ENCODE data around the gene EDN2. TPM values are rescaled to one million over a fixed set of nuclear protein-coding genes. Genes with fewer than 3 reads are reported as not detected.

Gene EDN2
- total RNA-seq, 5 donors from 2014 or later (not counting 1 experiment from before 2014, with no cell fraction given), result not detected

GRCh38 chr1:41517062-41517438 lies 32.6 kb upstream of the EDN2 start:
- peaks cover 9% of the 10 kb centered on the region for H3K36me3 Mint-ChIP-seq
- DNase-seq (no peak), ATAC-seq (replicated peaks in 1 of 4) (no peak)
- no peaks in the 10 kb centered on the region for H3K27me3 Mint-ChIP-seq
- no peak overlapping the region for H3K27ac Mint-ChIP-seq
- H3K4me3 Mint-ChIP-seq, result peak overlapping the region in 1 of 3 donors; percentile 57
- Histone ChIP-seq H3K27me3 (replicated peaks in 1 of 2; ENCODE audit: control insufficient read depth in 2 of 2, extremely low read depth in 1 of 2, insufficient read depth in 2 of 2, low read length in 1 of 2) (no peaks in the 10 kb centered on the region), H3K4me1 (ENCODE audit: control insufficient read depth in 1 of 2, extremely low read depth in 1 of 2, insufficient read depth in 2 of 2, low read length in 2 of 2) (peaks cover 0 to 8% of the 10 kb centered on the region in 2 experiments), H3K36me3 (ENCODE audit: control insufficient read depth in 2 of 2, extremely low read depth in 1 of 2, insufficient read depth in 1 of 2, low read length in 1 of 2) (peaks cover 2% of the 10 kb centered on the region in 2 donors), H3K27ac (ENCODE audit: low read length) (no peak overlapping the region), H3K9me3 (no peaks in the 10 kb centered on the region), H3K4me3 (ENCODE audit: control insufficient read depth in 1 of 2, extremely low read depth in 1 of 2, low read length in 1 of 2) (no peak overlapping the region)
- H3K4me1 Mint-ChIP-seq, result peaks cover 3 to 10% (median 8%) of the 10 kb centered on the region in 3 donors
- CTCF ChIA-PET, result no interaction called here
- no peaks in the 10 kb centered on the region for H3K9me3 Mint-ChIP-seq
- 92% methylated on average over 3 of the region's 3 CpGs for WGBS (ENCODE audit: insufficient coverage)
- POLR2A ChIA-PET, result no interaction called here

- no peak overlapping the region for H3K27ac Mint-ChIP-seq
- ChIA-PET POLR2A (no interaction called here), CTCF (no interaction called here)
Measured at GRCh38 chr1:41516168-41517061, 31.9 kb upstream of the EDN2 start.

GRCh38 chr1:41515778-41516167 lies 31.3 kb upstream of the EDN2 start:
- 52% methylated on average over 6 of the region's 6 CpGs for WGBS (ENCODE audit: insufficient coverage)

More at GRCh38 chr1:41516168-41517061, 31.9 kb upstream of the EDN2 start:
- H3K4me3 ChIP-seq (ENCODE audit: control insufficient read depth in 1 of 2, extremely low read depth in 1 of 2, low read length in 1 of 2), result peak overlapping the region in 1 of 2 donors; percentile 12
- peaks cover 0 to 8% of the 10 kb centered on the region in 2 experiments for H3K4me1 ChIP-seq (ENCODE audit: control insufficient read depth in 1 of 2, extremely low read depth in 1 of 2, insufficient read depth in 2 of 2, low read length in 2 of 2)
- Mint-ChIP-seq H3K4me3 (peak overlapping the region in 1 of 3 donors; percentile 57), H3K36me3 (peaks cover 15% of the 10 kb centered on the region), H3K27me3 (no peaks in the 10 kb centered on the region), H3K4me1 (peaks cover 3 to 10% (median 8%) of the 10 kb centered on the region in 3 donors), H3K9me3 (no peaks in the 10 kb centered on the region)
- H3K27ac ChIP-seq (ENCODE audit: low read length), result no peak overlapping the region
- H3K36me3 ChIP-seq (ENCODE audit: control insufficient read depth in 2 of 2, extremely low read depth in 1 of 2, insufficient read depth in 1 of 2, low read length in 1 of 2), result peaks cover 2% of the 10 kb centered on the region in 2 donors
- DNase-seq, result peak in 33 of 35 experiments; percentile 17 to 64 (median 38)
- ATAC-seq (replicated peaks in 1 of 4), result peak; percentile 70 to 87 (median 84)
- 48% methylated on average over 53 of the region's 53 CpGs for WGBS (ENCODE audit: insufficient coverage)
- no peaks in the 10 kb centered on the region for H3K9me3 ChIP-seq
- no peaks in the 10 kb centered on the region for H3K27me3 ChIP-seq (replicated peaks in 1 of 2; ENCODE audit: control insufficient read depth in 2 of 2, extremely low read depth in 1 of 2, insufficient read depth in 2 of 2, low read length in 1 of 2)

DNA sequence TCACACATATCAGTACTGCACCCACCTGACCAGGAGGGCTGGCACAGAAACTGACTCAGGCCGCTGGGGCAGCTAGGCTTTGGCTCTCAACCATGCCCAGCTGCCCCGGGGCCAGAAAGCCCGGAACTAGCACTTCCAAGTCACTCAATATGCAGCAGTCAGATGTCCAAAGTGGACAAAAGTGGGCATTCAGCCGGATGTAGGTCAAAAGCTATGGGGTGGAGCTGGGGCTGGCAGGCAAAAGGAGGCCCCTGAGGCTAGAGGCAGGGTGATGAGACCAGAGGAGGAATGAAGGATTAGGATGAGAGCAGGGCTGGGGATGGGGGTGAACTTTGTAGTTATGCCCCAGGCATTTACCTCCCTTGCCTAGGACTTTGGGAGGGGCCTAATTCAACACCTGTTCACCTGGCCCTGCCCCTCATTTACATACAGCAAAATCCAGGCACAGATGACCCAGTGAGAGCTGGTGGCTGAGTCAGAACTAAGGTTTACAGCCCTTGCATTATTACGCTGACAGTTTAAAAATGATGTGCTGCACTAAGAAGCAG lies 30.7 kb upstream of the EDN2 start:
- ChIA-PET POLR2A (no interaction called here), CTCF (no interaction called here)
- Histone ChIP-seq H3K36me3 (ENCODE audit: control insufficient read depth in 2 of 2, extremely low read depth in 1 of 2, insufficient read depth in 1 of 2, low read length in 1 of 2) (peaks cover 2 to 6% of the 10 kb centered on the region in 2 donors), H3K27me3 (replicated peaks in 1 of 2; ENCODE audit: control insufficient read depth in 2 of 2, extremely low read depth in 1 of 2, insufficient read depth in 2 of 2, low read length in 1 of 2) (no peaks in the 10 kb centered on the region), H3K27ac (ENCODE audit: low read length) (no peak overlapping the region), H3K4me3 (ENCODE audit: control insufficient read depth in 1 of 2, extremely low read depth in 1 of 2, low read length in 1 of 2) (no peak overlapping the region), H3K4me1 (ENCODE audit: control insufficient read depth in 1 of 2, extremely low read depth in 1 of 2, insufficient read depth in 2 of 2, low read length in 2 of 2) (peaks cover 0 to 8% of the 10 kb centered on the region in 2 experiments), H3K9me3 (no peaks in the 10 kb centered on the region)
- DNase-seq (no peak), ATAC-seq (replicated peaks in 1 of 4) (no peak)
- H3K9me3 Mint-ChIP-seq, result no peaks in the 10 kb centered on the region
- peaks cover 9% of the 10 kb centered on the region for H3K36me3 Mint-ChIP-seq
- H3K27ac Mint-ChIP-seq, result no peak overlapping the region
- H3K27me3 Mint-ChIP-seq, result no peaks in the 10 kb centered on the region
- H3K4me1 Mint-ChIP-seq, result peaks cover 3 to 10% (median 8%) of the 10 kb centered on the region in 3 donors
- WGBS (ENCODE audit: insufficient coverage), result 92% methylated on average over 3 of the region's 5 CpGs
- H3K4me3 Mint-ChIP-seq, result no peak overlapping the region

More at GRCh38 chr1:41515778-41516167, 31.3 kb upstream of the EDN2 start:
- Histone ChIP-seq H3K4me3 (ENCODE audit: control insufficient read depth in 1 of 2, extremely low read depth in 1 of 2, low read length in 1 of 2) (no peak overlapping the region), H3K4me1 (ENCODE audit: control insufficient read depth in 1 of 2, extremely low read depth in 1 of 2, insufficient read depth in 2 of 2, low read length in 2 of 2) (peaks cover 0 to 8% of the 10 kb centered on the region in 2 experiments), H3K27ac (ENCODE audit: low read length) (no peak overlapping the region), H3K9me3 (no peaks in the 10 kb centered on the region), H3K27me3 (replicated peaks in 1 of 2; ENCODE audit: control insufficient read depth in 2 of 2, extremely low read depth in 1 of 2, insufficient read depth in 2 of 2, low read length in 1 of 2) (no peaks in the 10 kb centered on the region), H3K36me3 (ENCODE audit: control insufficient read depth in 2 of 2, extremely low read depth in 1 of 2, insufficient read depth in 1 of 2, low read length in 1 of 2) (peaks cover 2 to 5% of the 10 kb centered on the region in 2 donors)
- Mint-ChIP-seq H3K9me3 (no peaks in the 10 kb centered on the region), H3K36me3 (peaks cover 12% of the 10 kb centered on the region), H3K27me3 (no peaks in the 10 kb centered on the region), H3K27ac (no peak overlapping the region), H3K4me1 (peaks cover 3 to 10% (median 8%) of the 10 kb centered on the region in 3 donors), H3K4me3 (peak overlapping the region in 1 of 3 donors; percentile 57)
- CTCF ChIA-PET, result no interaction called here
- ATAC-seq (replicated peaks in 1 of 4) (no peak), DNase-seq (no peak)
- POLR2A ChIA-PET, result no interaction called here

DNA sequence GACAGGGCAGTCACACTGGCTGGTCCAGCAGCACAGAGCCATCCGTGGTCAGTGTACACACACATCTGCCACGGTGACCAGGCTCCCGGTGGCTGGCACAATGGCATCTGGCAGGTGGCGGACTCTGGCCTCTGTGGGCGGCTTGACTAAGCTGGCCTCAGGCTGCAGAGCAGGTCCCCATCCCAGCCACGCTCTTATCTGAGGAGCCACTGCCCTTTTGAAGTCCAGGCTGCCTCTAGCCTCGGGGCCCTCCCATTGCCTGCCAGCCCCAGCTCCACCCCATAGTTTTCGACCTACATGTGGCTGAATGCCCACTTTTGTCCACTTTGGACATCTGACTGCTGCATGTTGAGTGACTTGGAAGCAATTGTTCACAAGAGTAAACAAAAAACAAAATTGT lies 29.9 kb upstream of the EDN2 start:
- 93% methylated on average over 8 of the region's 8 CpGs for WGBS (ENCODE audit: insufficient coverage)
- Mint-ChIP-seq H3K36me3 (peaks cover 14% of the 10 kb centered on the region), H3K27me3 (no peaks in the 10 kb centered on the region), H3K4me3 (no peak overlapping the region), H3K27ac (no peak overlapping the region), H3K9me3 (no peaks in the 10 kb centered on the region), H3K4me1 (peaks cover 3 to 10% (median 8%) of the 10 kb centered on the region in 3 donors)
- Histone ChIP-seq H3K4me3 (ENCODE audit: control insufficient read depth in 1 of 2, extremely low read depth in 1 of 2, low read length in 1 of 2) (no peak overlapping the region), H3K27ac (ENCODE audit: low read length) (no peak overlapping the region), H3K36me3 (ENCODE audit: control insufficient read depth in 2 of 2, extremely low read depth in 1 of 2, insufficient read depth in 1 of 2, low read length in 1 of 2) (peaks cover 2 to 7% of the 10 kb centered on the region in 2 donors), H3K4me1 (ENCODE audit: control insufficient read depth in 1 of 2, extremely low read depth in 1 of 2, insufficient read depth in 2 of 2, low read length in 2 of 2) (peaks cover 0 to 8% of the 10 kb centered on the region in 2 experiments), H3K27me3 (replicated peaks in 1 of 2; ENCODE audit: control insufficient read depth in 2 of 2, extremely low read depth in 1 of 2, insufficient read depth in 2 of 2, low read length in 1 of 2) (no peaks in the 10 kb centered on the region), H3K9me3 (no peaks in the 10 kb centered on the region)
- DNase-seq (no peak), ATAC-seq (replicated peaks in 1 of 4) (no peak)
- POLR2A ChIA-PET, result no interaction called here
- CTCF ChIA-PET, result no interaction called here

GRCh38 chr1:41513383-41513735 lies 28.9 kb upstream of the EDN2 start:
- 91% methylated on average over 11 of the region's 17 CpGs for WGBS (ENCODE audit: insufficient coverage)
- H3K36me3 ChIP-seq (ENCODE audit: control insufficient read depth in 2 of 2, extremely low read depth in 1 of 2, insufficient read depth in 1 of 2, low read length in 1 of 2), result peaks cover 0 to 7% of the 10 kb centered on the region in 2 donors
- Mint-ChIP-seq H3K36me3 (peaks cover 14% of the 10 kb centered on the region), H3K4me1 (peaks cover 3 to 10% (median 7%) of the 10 kb centered on the region in 3 donors), H3K27ac (no peak overlapping the region), H3K4me3 (no peak overlapping the region), H3K9me3 (no peaks in the 10 kb centered on the region), H3K27me3 (no peaks in the 10 kb centered on the region)
- no peaks in the 10 kb centered on the region for H3K27me3 ChIP-seq (replicated peaks in 1 of 2; ENCODE audit: control insufficient read depth in 2 of 2, extremely low read depth in 1 of 2, insufficient read depth in 2 of 2, low read length in 1 of 2)
- H3K27ac ChIP-seq (ENCODE audit: low read length), result no peak overlapping the region
- ATAC-seq (replicated peaks in 1 of 4), result no peak
- H3K4me3 ChIP-seq (ENCODE audit: control insufficient read depth in 1 of 2, extremely low read depth in 1 of 2, low read length in 1 of 2), result no peak overlapping the region
- CTCF ChIA-PET, result interaction anchor here in 1 of 2 donors (0.6 kb wide), 1 partner anchor 121 kb away, joined by 3 read pairs; no protein-coding TSS in a partner anchor
- H3K4me1 ChIP-seq (ENCODE audit: control insufficient read depth in 1 of 2, extremely low read depth in 1 of 2, insufficient read depth in 2 of 2, low read length in 2 of 2), result peaks cover 0 to 8% of the 10 kb centered on the region in 2 experiments
- POLR2A ChIA-PET, result no interaction called here
- DNase-seq, result no peak
- H3K9me3 ChIP-seq, result no peaks in the 10 kb centered on the region
